HEK293T (cell line): Measurements from ENCODE around the gene FER.

Experiments used
- CTCF ChIA-PET: fragments of 350-600 bp; formaldehyde crosslinking; extraction: SDS; loops from one replicate; lab custom pipeline; 2021; ENCODE audit warnings: antibody characterized with exemption, inconsistent platforms; lab: Yijun Ruan, JAX
- POLR2A ChIA-PET: fragments of 350-600 bp; formaldehyde crosslinking; extraction: SDS; loops from one replicate; lab custom pipeline; 2020; ENCODE audit warnings: antibody characterized with exemption, inconsistent platforms; lab: Yijun Ruan, JAX
- DNase-seq: peaks from one replicate; pipeline ENCODE4 v3.0.0; 2012; ENCODE audit warnings: mixed read lengths; ENCODE audit errors: extremely low spot score
- ARNT ChIP-seq: fragments of 450-650 bp; IDR thresholded peaks from 2 replicates; pipeline ENCODE4 v1.6.1; 2017; ENCODE audit warnings: mild to moderate bottlenecking
- BHLHE40 ChIP-seq: fragments of 450-650 bp; IDR thresholded peaks from 2 replicates; pipeline ENCODE4 v1.6.1; 2016; ENCODE audit warnings: mild to moderate bottlenecking, moderate library complexity, borderline replicate concordance
- CTBP1 ChIP-seq: fragments of 450-650 bp; IDR thresholded peaks from 2 replicates; pipeline ENCODE4 v1.6.1; 2016; ENCODE audit warnings: borderline replicate concordance
- ELF4 ChIP-seq: fragments of 450-650 bp; IDR thresholded peaks from 2 replicates; pipeline ENCODE4 v1.6.1; 2017; ENCODE audit warnings: antibody characterized with exemption
- FOXA1 ChIP-seq: fragments of 450-650 bp; IDR thresholded peaks from 2 replicates; pipeline ENCODE4 v1.6.1; 2016; ENCODE audit warnings: mild to moderate bottlenecking
- FOXK2 ChIP-seq: fragments of 450-650 bp; IDR thresholded peaks from 2 replicates; pipeline ENCODE4 v1.6.1; 2016; ENCODE audit warnings: mild to moderate bottlenecking
- FOXM1 ChIP-seq: fragments of 450-650 bp; IDR thresholded peaks from 2 replicates; pipeline ENCODE4 v1.6.1; 2017; ENCODE audit warnings: mild to moderate bottlenecking, borderline replicate concordance
- HDGF ChIP-seq: fragments of 450-650 bp; IDR thresholded peaks from 2 replicates; pipeline ENCODE4 v1.6.1; 2017; ENCODE audit warnings: antibody characterized with exemption, borderline replicate concordance
- L3MBTL2 ChIP-seq: fragments of 450-650 bp; conservative IDR thresholded peaks from 2 replicates; pipeline ENCODE4 v1.6.1; 2016; ENCODE audit warnings: mild to moderate bottlenecking
- LEF1 ChIP-seq: fragments of 450-650 bp; IDR thresholded peaks from 2 replicates; pipeline ENCODE4 v1.6.1; 2017; ENCODE audit warnings: mild to moderate bottlenecking, borderline replicate concordance
- NFRKB ChIP-seq: fragments of 450-650 bp; IDR thresholded peaks from 2 replicates; pipeline ENCODE4 v1.6.1; 2016; ENCODE audit warnings: mild to moderate bottlenecking, moderate library complexity
- PKNOX1 ChIP-seq: fragments of 450-650 bp; IDR thresholded peaks from 2 replicates; pipeline ENCODE4 v1.6.1; 2016
- SP1 ChIP-seq: fragments of 450-650 bp; IDR thresholded peaks from 2 replicates; pipeline ENCODE4 v1.6.1; 2017
- SUZ12 ChIP-seq: fragments of 450-650 bp; IDR thresholded peaks from 2 replicates; pipeline ENCODE4 v1.6.1; 2016; ENCODE audit warnings: mild to moderate bottlenecking
- TARDBP ChIP-seq: fragments of 450-650 bp; IDR thresholded peaks from 2 replicates; pipeline ENCODE4 v1.6.1; 2016
- ZNF384 ChIP-seq: fragments of 450-650 bp; IDR thresholded peaks from 2 replicates; pipeline ENCODE4 v1.6.1; 2016

FER gene

GRCh38 chr5:109028608-109029299 lies 281.1 kb downstream of the FER start:
- TF ChIP-seq PKNOX1 (no peak), CTBP1 (no peak), ELF4 (no peak), BHLHE40 (no peak), FOXA1 (no peak), FOXK2 (no peak), FOXM1 (no peak), LEF1 (no peak), TARDBP (no peak), ZNF384 (no peak)
- ChIA-PET CTCF (no interaction called here), POLR2A (no interaction called here)
- no peak for DNase-seq

GRCh38 chr5:109029847-109030246 lies 282.1 kb downstream of the FER start:
- POLR2A ChIA-PET, result no interaction called here
- CTCF ChIA-PET, result no interaction called here
- TF ChIP-seq FOXA1 (no peak), LEF1 (no peak), HDGF (no peak), NFRKB (no peak), PKNOX1 (no peak), ELF4 (no peak), SP1 (no peak), TARDBP (no peak), FOXM1 (no peak), ARNT (no peak), FOXK2 (no peak), SUZ12 (no peak), ZNF384 (no peak), L3MBTL2 (no peak)
- DNase-seq, result no peak

GRCh38 chr5:109030360-109031143 lies 282.9 kb downstream of the FER start:
- ChIA-PET CTCF (no interaction called here), POLR2A (no interaction called here)
- DNase-seq, result no peak
- TF ChIP-seq TARDBP, result no peak

- ChIA-PET POLR2A (no interaction called here), CTCF (no interaction called here)
- TF ChIP-seq ARNT, result no peak
- no peak for TF ChIP-seq PKNOX1
- no peak for TF ChIP-seq ZNF384
- TF ChIP-seq TARDBP, result no peak
- TF ChIP-seq L3MBTL2, result no peak
- no peak for TF ChIP-seq SP1
- no peak for TF ChIP-seq FOXM1
- TF ChIP-seq FOXK2, result no peak
- no peak for TF ChIP-seq SUZ12
- TF ChIP-seq NFRKB, result no peak
- no peak for TF ChIP-seq HDGF
- no peak for TF ChIP-seq FOXA1
- no peak for TF ChIP-seq LEF1
- TF ChIP-seq CTBP1, result no peak
- TF ChIP-seq BHLHE40, result no peak
- TF ChIP-seq ELF4, result no peak
- no peak for DNase-seq
Measured at GRCh38 chr5:109034306-109034705, 286.6 kb downstream of the FER start.

- POLR2A ChIA-PET, result no interaction called here
- no peak for DNase-seq
- CTCF ChIA-PET, result no interaction called here
- TF ChIP-seq HDGF (no peak), SP1 (no peak), FOXK2 (no peak), SUZ12 (no peak), NFRKB (no peak), LEF1 (no peak), FOXM1 (no peak), TARDBP (no peak), BHLHE40 (no peak)
Measured at GRCh38 chr5:109035436-109035835, 287.7 kb downstream of the FER start.

GRCh38 chr5:109038209-109038840 lies 290.6 kb downstream of the FER start:
- POLR2A ChIA-PET, result no interaction called here
- TF ChIP-seq FOXM1, result no peak
- no peak for TF ChIP-seq FOXA1
- TF ChIP-seq NFRKB, result no peak
- no peak for TF ChIP-seq LEF1
- no peak for TF ChIP-seq BHLHE40
- TF ChIP-seq ZNF384, result no peak
- TF ChIP-seq PKNOX1, result no peak
- no peak for TF ChIP-seq ARNT
- no peak for DNase-seq
- CTCF ChIA-PET, result no interaction called here
